Measurements from ENCODE around the gene TMEM126A. TPM values are rescaled to one million over a fixed set of nuclear protein-coding genes. Genes with fewer than 3 reads are reported as not detected.

The TMEM126A gene
- total RNA-seq, 4 donors from 2014 or later = 4.0 to 17.5 (median 11.3) TPM; not detected in 1

DNA sequence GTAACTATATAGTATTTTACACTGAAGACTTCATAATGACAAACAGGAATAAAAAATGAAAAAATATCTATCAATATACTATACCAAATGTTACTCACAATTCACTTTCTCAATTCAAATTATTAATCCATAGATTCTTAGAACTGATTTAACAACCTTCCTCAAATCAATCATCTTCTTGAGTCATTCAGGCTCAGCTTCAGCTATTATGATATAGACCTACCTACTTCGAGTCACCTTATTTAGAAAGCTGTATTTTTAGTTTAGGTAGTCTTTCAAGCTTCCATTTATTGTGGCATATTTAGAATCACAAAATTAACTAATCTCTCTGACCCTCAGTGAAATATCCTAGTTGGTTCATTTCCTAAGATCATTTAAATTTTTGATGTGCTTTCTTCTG lies 9.0 kb downstream of the TMEM126A start:
- H3K27ac ChIP-seq = no peak overlapping the region
- DNase-seq = no peak
- H3K27me3 ChIP-seq = no peaks in the 10 kb centered on the region
- WGBS, 2 donors (ENCODE audit: low coverage in 1 of 2) = 80 to 85% methylated on average over 1 of the region's 1 CpG
- peaks cover 6 to 37% (median 25%) of the 10 kb centered on the region in 4 donors for H3K4me1 ChIP-seq
- no peak overlapping the region for H3K4me3 ChIP-seq
- no peaks in the 10 kb centered on the region for H3K9me3 ChIP-seq
- in situ Hi-C loops (cut with MboI; ENCODE audit: low pct_ligation_motif_present in 1 of 4, low pct_unique_long_range_greater_than_20kb in 1 of 4, low sequenced_read_pairs in 3 of 4) (loop anchor here in 1 of 4 donors (25.0 kb wide), 1 partner anchor 581 kb away; the partner anchor contains the start of gene EED), intact Hi-C loops (cut with DNase I; ENCODE audit: low total_unique reads) (no loop called here)
- peaks cover 0 to 20% (median 5%) of the 10 kb centered on the region in 4 donors for H3K36me3 ChIP-seq
- TF ChIP-seq CTCF (IDR thresholded peaks at IDR 0.05) (no peak), POLR2A (IDR thresholded peaks at IDR 0.05) (no peak), POLR2AphosphoS5 (IDR thresholded peaks at IDR 0.05) (no peak)

- WGBS, 2 donors (ENCODE audit: low coverage in 1 of 2) = 30 to 39% methylated on average over 1 of the region's 1 CpG
- Histone ChIP-seq H3K4me3 (no peak overlapping the region), H3K27me3 (no peaks in the 10 kb centered on the region), H3K4me1 (peaks cover 13 to 51% (median 38%) of the 10 kb centered on the region in 4 donors), H3K36me3 (peaks cover 0 to 20% (median 5%) of the 10 kb centered on the region in 4 donors), H3K27ac (no peak overlapping the region), H3K9me3 (no peaks in the 10 kb centered on the region)
- in situ Hi-C loops (cut with MboI; ENCODE audit: low pct_ligation_motif_present in 1 of 4, low pct_unique_long_range_greater_than_20kb in 1 of 4, low sequenced_read_pairs in 3 of 4) = loop anchor here in 1 of 4 donors (25.0 kb wide), 1 partner anchor 579 kb away; the partner anchor contains the start of gene EED
- intact Hi-C loops (cut with DNase I; ENCODE audit: low total_unique reads) = no loop called here
- TF ChIP-seq EP300 (IDR thresholded peaks at IDR 0.05; ENCODE audit: low read depth) = no peak
- no peak for TF ChIP-seq CTCF (IDR thresholded peaks at IDR 0.05)
- TF ChIP-seq POLR2A (IDR thresholded peaks at IDR 0.05) = no peak
- no peak for TF ChIP-seq POLR2AphosphoS5 (IDR thresholded peaks at IDR 0.05)
- DNase-seq = no peak
Measured at GRCh38 chr11:85658180-85658579, 10.4 kb downstream of the TMEM126A start.

DNA sequence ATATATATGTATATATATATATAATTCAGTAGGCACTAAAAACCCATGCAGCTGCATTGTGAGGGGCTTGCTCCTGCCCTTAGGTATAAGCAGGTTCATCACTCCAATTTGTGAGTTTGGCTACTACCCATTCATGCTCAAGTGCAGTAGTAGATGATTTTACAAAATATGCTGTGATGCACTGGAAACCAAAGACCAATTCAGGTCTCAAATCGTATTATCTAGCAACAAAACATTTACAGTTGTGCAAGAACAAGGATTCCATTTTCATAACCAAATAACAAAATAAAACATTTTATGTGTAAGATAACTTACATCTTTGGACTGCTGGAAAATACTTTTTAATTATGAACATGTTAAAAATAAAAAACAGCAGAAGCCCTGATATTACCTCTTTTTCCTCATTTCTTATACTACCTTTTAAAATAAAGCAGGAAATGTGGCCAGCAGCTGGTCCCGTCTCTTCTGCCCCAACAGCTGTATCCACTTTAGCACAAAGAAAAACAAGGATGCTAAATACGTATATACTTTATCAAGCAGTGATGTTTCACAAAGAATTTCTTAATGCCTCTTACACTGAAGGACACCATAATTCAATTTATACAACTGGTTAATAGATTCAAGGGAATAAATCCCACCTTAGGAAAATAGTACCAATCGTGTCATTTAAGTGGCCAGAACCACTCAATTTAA lies 14.4 kb downstream of the TMEM126A start:
- Histone ChIP-seq H3K27ac (peak overlapping the region in 3 of 4 donors; percentile 98 to 100 (median 99)), H3K9me3 (no peaks in the 10 kb centered on the region)
- 4 to 5% methylated on average over 4 of the region's 4 CpGs for WGBS, 2 donors (ENCODE audit: low coverage in 1 of 2)

More for the DNA sequence above, 14.4 kb downstream of the TMEM126A start:
- in situ Hi-C loops (cut with MboI; ENCODE audit: low pct_ligation_motif_present in 1 of 4, low pct_unique_long_range_greater_than_20kb in 1 of 4, low sequenced_read_pairs in 3 of 4) = loop anchor here in 1 of 4 donors (25.0 kb wide), 1 partner anchor 575 kb away; the partner anchor contains the start of gene EED
- Histone ChIP-seq H3K27me3 (no peaks in the 10 kb centered on the region), H3K4me3 (peak overlapping the region in 3 of 4 donors; percentile 88 to 93 (median 89)), H3K36me3 (peaks cover 0 to 15% (median 3%) of the 10 kb centered on the region in 4 donors), H3K4me1 (peaks cover 13 to 62% (median 44%) of the 10 kb centered on the region in 4 donors)
- intact Hi-C loops (cut with DNase I; ENCODE audit: low total_unique reads) = loop anchor here (5.0 kb wide), 1 partner anchor 35 kb away; the partner anchor contains the start of genes DLG2 and TMEM126B
- TF ChIP-seq EP300 (IDR thresholded peaks at IDR 0.05; ENCODE audit: low read depth) (no peak), POLR2A (IDR thresholded peaks at IDR 0.05) (no peak), POLR2AphosphoS5 (IDR thresholded peaks at IDR 0.05) (no peak), CTCF (IDR thresholded peaks at IDR 0.05) (no peak)
- no peak for DNase-seq
